Right ventricle myocardium superior (tissue), 1 donor: ENCODE data around the gene DCAF11. TPM values are rescaled to one million over a fixed set of nuclear protein-coding genes. Genes with fewer than 3 reads are reported as not detected.
"Not testable (repeated sequence)": the region's sequence is repeated elsewhere in the genome, so short reads cannot be mapped to it uniquely, and the experiment has no call there.

Experiments used
- ATAC-seq: fragments of 200-7000 bp; cut with Tn5 transposase; one replicate; pipeline ENCODE4 v1.9.1; 2020; ENCODE audit warnings: mild to moderate bottlenecking; ENCODE audit not compliant: poor library complexity
- DNase-seq: peaks from one replicate; pipeline ENCODE4 v3.0.0-alpha.2; 2020
- intact Hi-C: fragments of 100-400 bp; cut with DNase I; formaldehyde crosslinking; loops from one replicate; pipeline ENCODE4 v1.11.2; 2022
- total RNA-seq: library from RNA; stranded (reverse); fragmentation: NEBNext Ultra II Directional; extraction: Animal tissue kit (Norgen Biotek cat#: 25700); gene quantifications from one replicate; pipeline ENCODE4 v1.2.1, GENCODE V29; 2021
- donor health status: DM: no; HTN: yes; CAD: no; lungs with severe emphysema.

Gene DCAF11
- total RNA-seq, 1 donor from 2014 or later: 81.7 TPM

DNA sequence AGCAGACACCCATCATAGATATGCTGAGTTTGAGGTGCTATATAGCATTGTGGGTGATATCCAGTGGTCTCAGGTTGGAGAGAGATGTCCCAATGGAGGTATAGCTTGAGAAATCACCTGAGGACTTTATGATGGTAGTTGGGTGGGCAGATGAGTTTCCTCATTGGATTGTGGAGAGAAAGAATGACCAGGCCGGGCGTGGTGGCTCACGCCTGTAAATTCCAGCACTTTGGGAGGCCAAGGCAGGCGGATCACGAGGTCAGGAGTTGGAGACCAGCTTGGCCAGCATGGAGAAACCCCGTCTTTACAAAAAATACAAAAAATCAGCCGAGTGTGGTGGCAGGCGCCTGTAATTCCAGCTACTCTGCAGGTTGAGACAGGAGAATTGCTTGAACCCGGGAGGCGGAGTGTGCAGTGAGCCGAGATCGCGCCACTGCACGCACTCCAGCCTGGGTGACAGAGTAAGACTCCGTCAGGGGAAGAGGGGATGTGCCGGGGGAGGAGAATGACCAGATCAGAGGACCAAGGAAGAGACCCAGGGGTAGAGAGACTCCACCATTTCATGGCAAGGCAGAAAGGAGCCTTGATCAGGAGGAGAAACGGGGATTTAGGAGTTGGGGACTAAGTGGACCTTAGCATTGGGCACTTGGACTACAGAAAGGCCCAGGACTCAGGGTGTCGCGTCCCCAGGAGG lies 21.2 kb upstream of the DCAF11 start:
- ATAC-seq: no peak
- no peak for DNase-seq
- intact Hi-C loops: loop anchor here (5.0 kb wide), 1 partner anchor 36 kb away; no protein-coding TSS in a partner anchor

GRCh38 chr14:24093901-24094840 lies 20.4 kb upstream of the DCAF11 start, which contains the start of gene PCK2:
Gene PCK2, plus strand, starts transcription at chr14:24094311. Its CDS starts 95 bp downstream, at chr14:24094406.
- intact Hi-C loops: loop anchor here (5.0 kb wide), 1 partner anchor 37 kb away; no protein-coding TSS in a partner anchor
- peak; percentile 95 for DNase-seq
- peak; percentile 91 for ATAC-seq

- intact Hi-C loops: loop anchor here (5.0 kb wide), 1 partner anchor 38 kb away; no protein-coding TSS in a partner anchor
- ATAC-seq: no peak
- DNase-seq: no peak
Observed at GRCh38 chr14:24094841-24095270, 19.7 kb upstream of the DCAF11 start.

DNA sequence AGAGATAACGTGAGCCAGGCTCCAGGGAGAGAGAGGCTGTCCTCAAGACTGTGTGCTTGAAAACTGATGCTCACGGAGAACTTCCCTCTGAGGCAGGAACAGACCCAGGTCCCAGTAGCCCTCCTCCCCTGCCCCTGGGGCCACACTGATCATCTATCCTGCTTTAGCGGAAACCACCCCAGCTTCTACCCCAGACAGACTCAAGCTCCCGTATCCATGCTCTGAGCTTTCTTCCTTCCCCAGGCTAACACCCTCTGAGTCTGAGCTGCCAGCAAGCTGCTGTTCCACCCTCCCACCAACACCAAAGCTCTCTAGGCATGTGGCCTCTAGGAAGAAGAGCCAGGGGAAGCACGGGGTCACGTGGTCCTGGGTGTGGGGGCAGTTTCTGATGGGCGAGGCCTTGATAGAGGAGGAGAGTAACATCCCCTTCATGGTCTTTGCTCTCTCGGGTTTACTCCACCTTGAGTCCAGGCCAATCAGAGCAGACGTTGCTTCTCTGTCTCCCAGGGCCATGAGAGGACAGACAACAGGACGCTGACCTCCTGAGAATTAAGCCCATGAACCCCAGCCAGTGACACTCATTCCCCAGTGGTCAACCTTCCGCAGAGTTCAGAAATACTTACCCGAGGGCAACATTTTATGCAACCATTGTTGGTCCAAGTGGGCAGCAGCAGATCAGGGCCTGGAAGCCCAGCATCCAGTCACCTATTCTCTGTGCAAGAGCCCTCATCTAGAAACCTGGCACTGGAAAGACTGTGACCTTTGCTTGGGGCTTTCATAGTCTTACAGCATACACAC lies 19.1 kb upstream of the DCAF11 start:
- intact Hi-C loops: no loop called here
- peak; percentile 72 for DNase-seq
- no peak for ATAC-seq

DNA sequence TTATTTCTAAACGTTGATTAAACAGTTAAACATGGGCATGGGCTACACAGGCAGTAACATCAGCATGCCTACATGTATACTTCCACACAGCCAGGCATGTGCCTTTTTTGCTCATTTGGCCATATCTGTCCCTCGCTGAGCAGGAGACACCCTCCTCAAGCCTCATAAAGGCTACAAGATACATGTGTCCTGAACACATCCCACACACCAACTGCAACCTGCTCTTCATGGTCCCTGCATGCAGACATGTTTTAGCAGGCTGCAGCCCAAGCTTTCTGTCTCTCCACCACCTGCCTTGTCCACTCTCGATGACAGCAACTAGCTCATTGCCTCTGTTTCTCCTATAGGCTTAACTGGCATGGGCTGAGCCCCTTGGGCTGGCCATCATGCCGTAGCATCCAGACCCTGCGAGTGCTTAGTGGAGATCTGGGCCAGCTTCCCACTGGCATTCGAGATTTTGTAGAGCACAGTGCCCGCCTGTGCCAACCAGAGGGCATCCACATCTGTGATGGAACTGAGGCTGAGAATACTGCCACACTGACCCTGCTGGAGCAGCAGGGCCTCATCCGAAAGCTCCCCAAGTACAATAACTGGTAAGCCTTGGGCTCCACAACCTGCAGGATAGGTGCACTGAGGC lies 17.9 kb upstream of the DCAF11 start:
- DNase-seq (no peak), ATAC-seq (no peak)
- intact Hi-C loops: no loop called here

DNA sequence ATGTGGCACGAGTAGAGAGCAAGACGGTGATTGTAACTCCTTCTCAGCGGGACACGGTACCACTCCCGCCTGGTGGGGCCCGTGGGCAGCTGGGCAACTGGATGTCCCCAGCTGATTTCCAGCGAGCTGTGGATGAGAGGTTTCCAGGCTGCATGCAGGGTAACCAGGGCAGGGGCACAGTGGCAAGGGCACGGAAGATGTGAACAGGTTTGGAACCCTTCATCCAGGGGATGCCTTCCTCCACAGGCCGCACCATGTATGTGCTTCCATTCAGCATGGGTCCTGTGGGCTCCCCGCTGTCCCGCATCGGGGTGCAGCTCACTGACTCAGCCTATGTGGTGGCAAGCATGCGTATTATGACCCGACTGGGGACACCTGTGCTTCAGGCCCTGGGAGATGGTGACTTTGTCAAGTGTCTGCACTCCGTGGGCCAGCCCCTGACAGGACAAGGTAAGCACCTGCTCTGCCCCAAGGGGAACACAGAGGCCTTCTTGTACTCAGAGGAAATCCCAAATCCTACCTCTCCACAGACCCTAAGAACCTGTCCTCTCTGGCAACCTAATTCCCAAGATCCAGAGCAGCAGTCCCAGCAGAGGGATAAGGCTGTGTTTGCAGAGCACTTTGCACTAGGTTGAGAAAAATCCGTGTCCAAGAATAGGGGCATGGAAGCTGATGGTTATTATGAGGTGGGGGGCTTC lies 16.2 kb upstream of the DCAF11 start:
- ATAC-seq: no peak
- DNase-seq: no peak
- intact Hi-C loops: no loop called here

DNA sequence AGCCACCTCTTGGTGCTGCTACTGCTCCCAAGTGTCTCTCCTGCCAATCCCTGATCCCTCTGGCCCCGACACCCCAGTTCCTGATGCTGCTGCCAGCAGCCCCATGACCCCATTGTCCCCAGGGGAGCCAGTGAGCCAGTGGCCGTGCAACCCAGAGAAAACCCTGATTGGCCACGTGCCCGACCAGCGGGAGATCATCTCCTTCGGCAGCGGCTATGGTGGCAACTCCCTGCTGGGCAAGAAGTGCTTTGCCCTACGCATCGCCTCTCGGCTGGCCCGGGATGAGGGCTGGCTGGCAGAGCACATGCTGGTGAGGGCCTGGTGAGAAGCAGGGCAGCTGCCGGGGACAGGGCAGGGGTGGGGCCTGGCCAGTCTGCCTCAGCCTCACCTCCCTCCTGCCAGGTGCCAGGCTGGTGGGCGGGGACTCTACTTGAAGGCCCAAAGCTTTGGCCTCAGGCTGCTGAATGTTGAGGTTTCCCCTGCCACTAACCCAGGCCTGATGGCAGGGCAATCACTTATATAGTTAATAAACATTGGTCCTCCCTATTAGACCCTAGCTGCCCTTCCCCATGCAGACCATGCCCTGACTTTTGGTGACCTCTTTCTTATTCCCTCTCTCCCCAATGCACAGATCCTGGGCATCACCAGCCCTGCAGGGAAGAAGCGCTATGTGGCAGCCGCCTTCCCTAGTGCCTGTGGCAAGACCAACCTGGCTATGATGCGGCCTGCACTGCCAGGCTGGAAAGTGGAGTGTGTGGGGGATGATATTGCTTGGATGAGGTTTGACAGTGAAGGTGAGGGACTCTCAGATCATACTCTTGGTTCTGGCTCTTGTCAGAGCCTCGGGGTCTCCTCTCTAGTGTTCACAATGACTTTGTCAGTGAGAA lies 15.4 kb upstream of the DCAF11 start:
- DNase-seq (no peak), ATAC-seq (no peak)
- intact Hi-C loops: no loop called here

- ATAC-seq (no peak), DNase-seq (no peak)
- intact Hi-C loops: no loop called here
Observed at GRCh38 chr14:24100197-24100981, 14.2 kb upstream of the DCAF11 start.

GRCh38 chr14:24100982-24101494 lies 13.5 kb upstream of the DCAF11 start:
- ATAC-seq: no peak
- no peak for DNase-seq
- intact Hi-C loops: no loop called here

- no peak for ATAC-seq
- no peak for DNase-seq
- intact Hi-C loops: no loop called here
Observed at GRCh38 chr14:24102357-24103048, 12.1 kb upstream of the DCAF11 start.

- DNase-seq (no peak), ATAC-seq (no peak)
- intact Hi-C loops: no loop called here
Observed at GRCh38 chr14:24103451-24103850, 11.1 kb upstream of the DCAF11 start.

DNA sequence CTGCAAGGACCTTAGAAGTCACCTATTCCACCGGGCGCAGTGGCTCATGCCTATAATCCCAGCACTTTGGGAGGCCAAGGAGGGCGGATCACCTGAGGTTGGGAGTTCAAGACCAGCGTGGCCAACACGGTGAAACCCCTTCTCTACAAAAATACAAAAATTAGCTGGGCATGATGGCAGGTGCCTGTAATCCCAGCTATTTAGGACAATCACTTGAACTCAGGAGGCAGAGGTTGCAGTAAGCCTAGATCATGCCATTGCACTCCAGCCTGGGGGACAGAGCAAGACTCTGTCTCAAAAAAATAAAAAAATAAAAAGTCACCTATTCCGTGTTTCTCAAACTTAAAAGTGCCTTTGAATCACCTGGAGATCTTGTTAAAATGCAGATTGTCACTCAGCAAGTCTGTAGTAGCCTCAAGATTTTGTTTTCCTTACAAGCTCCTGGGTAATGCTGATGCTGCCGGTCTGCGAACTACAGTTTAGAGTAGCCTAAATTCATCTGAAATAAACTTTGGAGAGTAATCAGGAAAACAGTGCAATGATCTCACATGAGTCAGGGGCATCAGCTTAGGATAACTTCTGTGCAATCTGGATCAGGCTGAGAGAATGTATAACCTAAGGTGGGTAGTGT lies 8.9 kb upstream of the DCAF11 start:
- not testable (repeated sequence) for DNase-seq, ATAC-seq
- intact Hi-C loops: loop anchor here (5.0 kb wide), 1 partner anchor 48 kb away; no protein-coding TSS in a partner anchor

DNA sequence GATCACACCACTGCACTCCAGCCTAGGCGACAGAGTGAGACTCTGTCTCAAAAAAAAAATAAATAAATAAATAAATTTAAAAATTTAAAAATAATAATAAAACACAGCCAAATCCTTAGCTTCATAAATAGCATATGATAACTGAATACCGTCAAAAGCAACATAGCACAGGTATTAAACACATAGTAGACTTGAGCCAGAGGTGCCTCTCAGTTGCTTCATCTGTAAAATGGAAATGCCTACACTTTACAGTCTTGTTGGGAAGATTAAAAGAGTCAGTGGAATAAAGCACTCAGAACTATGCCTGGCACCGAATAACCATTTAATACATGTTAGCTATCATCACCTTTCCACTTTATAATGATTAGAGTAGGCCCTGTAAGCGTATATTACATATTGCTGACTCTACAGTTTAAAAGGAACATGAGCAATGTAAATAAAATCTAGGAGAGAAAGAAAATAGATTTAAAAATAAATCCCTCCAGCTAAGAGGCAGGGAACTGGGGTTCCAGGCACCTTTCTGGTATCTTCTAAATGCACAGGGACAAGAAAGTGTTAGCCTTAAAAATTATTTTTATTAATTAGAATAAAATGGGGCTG lies 7.8 kb upstream of the DCAF11 start:
- ATAC-seq (no peak), DNase-seq (no peak)
- intact Hi-C loops: loop anchor here (5.0 kb wide), 1 partner anchor 49 kb away; no protein-coding TSS in a partner anchor

GRCh38 chr14:24108336-24108874 lies 6.2 kb upstream of the DCAF11 start:
- intact Hi-C loops: loop anchor here (5.0 kb wide), 1 partner anchor 51 kb away; no protein-coding TSS in a partner anchor
- no peak for ATAC-seq
- DNase-seq: no peak
